Activated CD4-positive, alpha-beta T cell treated with anti-CD3 and anti-CD28 coated beads for 36 hours (primary cell): ENCODE measurements around the gene CSRP3. TPM values are rescaled to one million over a fixed set of nuclear protein-coding genes. Genes with fewer than 3 reads are reported as not detected.

Experiments
- ATAC-seq: fragments of 200-7000 bp; cut with Tn5 transposase; one replicate; pipeline ENCODE4 v1.10.0; 2021; ENCODE audit warnings: mild to moderate bottlenecking, moderate library complexity
- CTCF ChIA-PET: fragments of 350-600 bp; sonication (Branson Sonifier 250); formaldehyde crosslinking; loops from one replicate; lab custom pipeline; 2021; ENCODE audit warnings: antibody characterized with exemption; lab: Charles Lee
- POLR2A ChIA-PET: fragments of 350-600 bp; sonication (Branson Sonifier 250); formaldehyde crosslinking; loops from one replicate; lab custom pipeline; 2021; ENCODE audit warnings: antibody characterized with exemption, inconsistent platforms; lab: Charles Lee
- DNase-seq: peaks from one replicate; pipeline ENCODE4 v3.0.0-alpha.2; 2020
- H3K27ac Mint-ChIP-seq: one replicate; pipeline ENCODE4 v1.8.0; 2021; ENCODE audit warnings: mixed read lengths
- H3K27me3 Mint-ChIP-seq: one replicate; pipeline ENCODE4 v1.8.0; 2021; ENCODE audit warnings: mixed read lengths
- H3K36me3 Mint-ChIP-seq: one replicate; pipeline ENCODE4 v1.8.0; 2021; ENCODE audit warnings: low read depth, mixed read lengths
- H3K4me1 Mint-ChIP-seq: one replicate; pipeline ENCODE4 v1.8.0; 2021; ENCODE audit warnings: mixed read lengths
- H3K4me3 Mint-ChIP-seq: one replicate; pipeline ENCODE4 v1.8.0; 2021; ENCODE audit warnings: mild to moderate bottlenecking, moderate library complexity, mixed read lengths
- H3K9me3 Mint-ChIP-seq: one replicate; pipeline ENCODE4 v1.8.0; 2021; ENCODE audit warnings: low read depth, mixed read lengths
- intact Hi-C, 2 experiments: fragments of 100-400 bp; cut with DNase I in 1 of 2; cut with micrococcal nuclease in 1 of 2; formaldehyde crosslinking; loops; one replicate each; pipeline versions ENCODE4 v1.14.2 to v1.15.1; 2022 to 2024; cut with DNase I, micrococcal nuclease
- total RNA-seq, 2 experiments: library from RNA; stranded (reverse); gene quantifications; one replicate each; pipeline ENCODE4 v1.2.3, GENCODE V29; 2021

CSRP3 gene
- total RNA-seq, 2 experiments from 2014 or later: not detected

DNA sequence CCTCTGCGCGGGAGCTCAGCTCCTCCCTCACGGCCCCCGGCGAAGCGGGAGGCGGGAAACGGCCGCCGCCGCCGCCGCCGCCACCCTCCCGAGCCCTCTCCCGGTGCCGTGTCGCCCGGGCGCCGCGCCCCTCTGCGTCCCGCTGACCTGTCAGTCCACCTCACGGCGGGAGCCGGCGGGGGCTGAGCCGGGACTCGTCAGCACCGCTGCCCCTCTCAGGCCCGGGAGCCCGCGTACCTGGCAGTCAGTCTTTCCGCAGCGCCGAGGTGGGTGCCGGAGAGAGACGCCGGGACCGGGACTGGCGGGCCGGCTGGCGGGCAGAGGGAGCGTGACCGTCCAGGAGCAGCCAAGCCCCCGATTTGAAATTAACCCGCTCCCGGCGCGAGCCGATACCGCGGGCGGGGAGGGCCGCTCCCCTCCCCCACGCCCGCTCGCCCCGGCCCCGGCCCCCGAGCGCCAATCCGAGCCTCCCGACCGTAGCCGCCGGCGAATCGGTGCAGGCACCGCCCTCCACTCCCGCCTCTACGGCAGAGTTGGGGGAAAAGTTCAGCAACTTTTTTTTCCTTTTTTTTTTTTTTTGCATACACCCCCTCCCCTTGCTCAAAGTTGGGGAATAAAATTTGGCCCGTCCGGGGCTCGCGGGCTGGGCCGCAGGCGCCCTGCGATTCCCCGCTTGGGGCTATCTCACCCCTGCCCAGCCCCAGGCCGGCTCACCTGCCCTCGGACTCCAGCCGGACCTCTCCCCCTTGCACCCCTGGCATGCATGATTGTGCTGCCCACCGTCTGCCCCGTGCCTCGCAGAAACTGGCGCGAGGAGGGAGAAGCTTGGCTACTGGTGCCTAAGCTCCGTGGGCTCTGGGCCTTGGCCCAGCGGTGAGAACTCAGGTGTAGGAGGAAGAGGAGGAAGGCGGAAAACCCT lies 39.7 kb upstream of the CSRP3 start:
- peaks cover 36% of the 10 kb centered on the region for H3K27me3 Mint-ChIP-seq
- ATAC-seq: peak; percentile 57
- ChIA-PET POLR2A (no interaction called here), CTCF (interaction anchor here (0.6 kb wide), 1 partner anchor 1112 kb away, joined by 3 read pairs; no protein-coding TSS in a partner anchor)
- peaks cover 30% of the 10 kb centered on the region for H3K36me3 Mint-ChIP-seq
- peak overlapping the region; percentile 89 for H3K4me3 Mint-ChIP-seq
- intact Hi-C loops: loop anchor here (1.0 to 10.0 kb wide), 14 partner anchors 124 to 1229 kb away; partner anchors contain the start of genes ZDHHC13 (in 2 of the 2), GTF2H1 (in 1 of the 2), HPS5 (in 1 of the 2) and LDHA (in 1 of the 2)
- H3K4me1 Mint-ChIP-seq: peaks cover 14% of the 10 kb centered on the region
- peak; percentile 79 for DNase-seq
- no peaks in the 10 kb centered on the region for H3K9me3 Mint-ChIP-seq
- peak overlapping the region; percentile 71 for H3K27ac Mint-ChIP-seq

DNA sequence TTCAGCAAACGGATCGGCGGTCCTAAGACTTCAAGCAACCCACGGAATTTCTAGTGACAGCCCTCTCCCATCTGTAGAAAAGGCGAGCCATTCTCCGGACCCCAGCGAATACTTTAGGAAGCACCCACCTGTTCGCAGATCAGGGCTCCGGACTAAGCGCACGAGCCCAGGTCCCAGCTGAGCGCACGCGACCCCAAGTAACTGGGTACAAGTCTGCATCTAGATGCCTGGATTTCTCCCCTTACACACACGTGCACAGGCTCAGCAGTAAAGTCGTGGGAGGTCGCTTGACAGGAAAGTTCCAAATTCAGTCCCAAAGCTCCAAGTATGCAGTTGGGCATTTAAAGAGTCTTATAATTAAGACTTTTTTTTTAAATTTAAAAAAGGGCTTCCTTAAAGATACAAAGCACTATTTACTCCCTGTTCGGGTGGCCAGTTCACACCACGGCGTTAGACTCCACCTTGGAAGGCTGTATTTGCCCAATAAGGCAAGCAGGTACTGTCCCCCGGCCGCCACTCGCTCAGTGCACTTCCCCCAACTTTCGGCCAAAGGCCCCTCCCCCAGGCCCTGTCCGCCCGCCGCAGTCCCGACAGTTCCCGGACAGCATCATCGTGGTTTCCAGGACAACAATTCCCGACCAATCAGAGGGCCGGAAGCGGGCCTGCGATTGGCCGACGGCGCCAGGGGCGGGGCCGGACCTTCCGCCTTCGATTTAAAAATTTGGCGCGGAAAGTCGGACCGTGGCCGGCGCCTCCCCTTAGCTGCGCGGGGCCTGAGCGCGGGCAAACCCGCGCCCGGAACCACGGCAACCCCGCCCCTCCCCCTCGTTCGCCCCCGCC lies 38.9 kb upstream of the CSRP3 start, which contains the start of gene E2F8:
TSS of gene E2F8 (minus strand) at position 526 of the 840 bp plus-strand sequence. CDS start 824 bp downstream, outside the sequence.
- ChIA-PET CTCF (interaction anchor here (0.6 to 0.7 kb wide), 2 partner anchors 136 to 1113 kb away, joined by 3 read pairs; no protein-coding TSS in a partner anchor), POLR2A (no interaction called here)
- Mint-ChIP-seq H3K4me3 (peak within 1 kb of the TSS; percentile 89), H3K9me3 (no peaks in the 10 kb centered on the region), H3K27ac (peak within 1 kb of the TSS; percentile 60), H3K36me3 (peaks cover 36% of the 10 kb centered on the region), H3K27me3 (peaks cover 31% of the 10 kb centered on the region), H3K4me1 (peaks cover 14% of the 10 kb centered on the region)
- intact Hi-C loops: loop anchor here (1.0 to 10.0 kb wide), 14 partner anchors 123 to 1228 kb away; partner anchors contain the start of genes ZDHHC13 (in 2 of the 2), GTF2H1 (in 1 of the 2), HPS5 (in 1 of the 2) and LDHA (in 1 of the 2)
- DNase-seq (peak; percentile 94), ATAC-seq (peak; percentile 82)

- peaks cover 27% of the 10 kb centered on the region for H3K27me3 Mint-ChIP-seq
- ChIA-PET POLR2A (no interaction called here), CTCF (interaction anchor here (0.8 to 1.2 kb wide), 2 partner anchors 13 to 20 kb away, joined by 3 to 4 read pairs; no protein-coding TSS in a partner anchor)
- H3K9me3 Mint-ChIP-seq: no peaks in the 10 kb centered on the region
- peaks cover 14% of the 10 kb centered on the region for H3K4me1 Mint-ChIP-seq
- H3K36me3 Mint-ChIP-seq: peaks cover 52% of the 10 kb centered on the region
- peak overlapping the region; percentile 57 for H3K4me3 Mint-ChIP-seq
- intact Hi-C loops: no loop called here
- ATAC-seq (no peak), DNase-seq (no peak)
- peak overlapping the region; percentile 31 for H3K27ac Mint-ChIP-seq
These were observed 37.3 kb upstream of the CSRP3 start for GRCh38 chr11:19239039-19239438.

DNA sequence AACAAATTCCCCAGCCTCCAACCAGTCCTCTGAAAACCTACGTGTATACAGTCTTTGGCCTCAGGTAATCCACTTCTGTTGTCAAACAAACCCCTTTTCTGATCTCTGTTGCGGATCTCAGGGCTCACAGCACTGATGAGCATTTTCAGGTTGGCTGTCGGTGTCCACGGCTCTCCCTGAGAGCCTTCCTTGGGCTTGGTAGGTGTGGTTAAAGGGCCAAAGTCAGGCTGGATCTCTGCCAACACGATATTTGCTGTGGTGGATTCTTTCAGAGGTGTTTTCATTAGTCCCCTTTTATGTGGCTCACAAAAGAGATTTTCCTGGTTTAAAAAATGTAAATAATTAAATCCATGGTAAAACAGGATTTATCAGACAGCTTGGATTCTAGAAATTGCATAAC lies 36.0 kb upstream of the CSRP3 start:
- CTCF ChIA-PET: no interaction called here
- POLR2A ChIA-PET: no interaction called here
- intact Hi-C loops: no loop called here
- peaks cover 17% of the 10 kb centered on the region for H3K27me3 Mint-ChIP-seq
- no peaks in the 10 kb centered on the region for H3K9me3 Mint-ChIP-seq
- no peak overlapping the region for H3K27ac Mint-ChIP-seq
- DNase-seq (no peak), ATAC-seq (no peak)
- H3K4me1 Mint-ChIP-seq: peaks cover 14% of the 10 kb centered on the region
- H3K4me3 Mint-ChIP-seq: no peak overlapping the region
- peaks cover 52% of the 10 kb centered on the region for H3K36me3 Mint-ChIP-seq

DNA sequence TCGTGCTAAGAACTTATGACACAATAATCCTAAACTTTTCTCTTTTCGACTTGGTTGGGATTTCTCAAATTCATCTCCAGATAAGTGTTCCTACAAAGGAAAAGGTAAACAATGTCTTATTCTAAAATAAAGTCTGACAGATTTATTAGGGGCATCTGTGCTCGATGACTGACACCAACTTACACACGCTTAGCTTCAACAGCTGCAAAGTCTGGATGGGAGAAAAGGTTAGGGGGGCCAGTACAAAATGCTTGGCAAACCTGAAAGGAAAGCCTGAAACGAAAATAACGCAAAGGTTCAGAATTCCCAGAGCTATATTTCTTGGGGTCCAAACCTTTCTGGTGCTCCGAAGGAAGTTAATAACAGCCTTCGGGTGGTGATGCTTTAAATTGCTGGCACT lies 35.6 kb upstream of the CSRP3 start:
- ATAC-seq (no peak), DNase-seq (no peak)
- ChIA-PET CTCF (no interaction called here), POLR2A (no interaction called here)
- Mint-ChIP-seq H3K36me3 (peaks cover 52% of the 10 kb centered on the region), H3K4me1 (peaks cover 14% of the 10 kb centered on the region), H3K27me3 (peaks cover 13% of the 10 kb centered on the region), H3K4me3 (no peak overlapping the region), H3K9me3 (no peaks in the 10 kb centered on the region), H3K27ac (no peak overlapping the region)
- intact Hi-C loops: no loop called here

GRCh38 chr11:19234231-19234817 lies 32.5 kb upstream of the CSRP3 start:
- peaks cover 64% of the 10 kb centered on the region for H3K36me3 Mint-ChIP-seq
- peaks cover 3% of the 10 kb centered on the region for H3K27me3 Mint-ChIP-seq
- peaks cover 3% of the 10 kb centered on the region for H3K4me1 Mint-ChIP-seq
- intact Hi-C loops: no loop called here
- H3K4me3 Mint-ChIP-seq: no peak overlapping the region
- POLR2A ChIA-PET: no interaction called here
- no peak for ATAC-seq
- DNase-seq: no peak
- H3K9me3 Mint-ChIP-seq: no peaks in the 10 kb centered on the region
- no peak overlapping the region for H3K27ac Mint-ChIP-seq
- CTCF ChIA-PET: interaction anchor here (1.3 kb wide), 1 partner anchor 14 kb away, joined by 3 read pairs; no protein-coding TSS in a partner anchor

- peaks cover 60% of the 10 kb centered on the region for H3K36me3 Mint-ChIP-seq
- no peak for DNase-seq
- no peak overlapping the region for H3K27ac Mint-ChIP-seq
- no peak for ATAC-seq
- ChIA-PET POLR2A (no interaction called here), CTCF (no interaction called here)
- intact Hi-C loops: no loop called here
- H3K4me1 Mint-ChIP-seq: no peaks in the 10 kb centered on the region
- no peak overlapping the region for H3K4me3 Mint-ChIP-seq
- no peaks in the 10 kb centered on the region for H3K27me3 Mint-ChIP-seq
- H3K9me3 Mint-ChIP-seq: no peaks in the 10 kb centered on the region
These were observed 31.2 kb upstream of the CSRP3 start for GRCh38 chr11:19232910-19233503.

DNA sequence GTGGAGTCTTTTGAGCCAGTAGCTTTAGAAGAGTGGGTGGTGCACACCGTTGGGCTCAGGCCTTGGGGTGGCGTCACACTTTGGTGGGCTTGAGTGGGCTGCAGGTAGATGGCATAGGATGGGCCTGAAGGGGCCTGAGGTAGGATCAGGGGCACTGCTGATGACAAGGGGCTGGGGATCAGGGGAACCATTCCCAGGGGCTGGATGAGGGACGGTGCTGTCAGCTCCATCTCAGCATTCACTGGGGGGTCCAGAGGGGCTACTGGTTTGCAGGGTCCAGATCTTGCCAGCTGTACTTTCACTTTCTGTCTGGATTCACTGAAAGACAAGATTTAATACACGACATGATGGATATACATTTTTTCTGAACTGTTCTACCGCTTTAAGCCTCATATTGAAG lies 27.9 kb upstream of the CSRP3 start:
- H3K9me3 Mint-ChIP-seq: no peaks in the 10 kb centered on the region
- DNase-seq (no peak), ATAC-seq (no peak)
- intact Hi-C loops: no loop called here
- no peaks in the 10 kb centered on the region for H3K27me3 Mint-ChIP-seq
- ChIA-PET POLR2A (no interaction called here), CTCF (interaction anchor here (0.6 kb wide), 1 partner anchor 509 kb away, joined by 4 read pairs; no protein-coding TSS in a partner anchor)
- H3K4me3 Mint-ChIP-seq: no peak overlapping the region
- no peaks in the 10 kb centered on the region for H3K4me1 Mint-ChIP-seq
- peaks cover 45% of the 10 kb centered on the region for H3K36me3 Mint-ChIP-seq
- H3K27ac Mint-ChIP-seq: no peak overlapping the region

GRCh38 chr11:19228968-19229367 lies 27.2 kb upstream of the CSRP3 start:
- ChIA-PET CTCF (interaction anchor here (0.6 kb wide), 1 partner anchor 508 kb away, joined by 4 read pairs; no protein-coding TSS in a partner anchor), POLR2A (no interaction called here)
- Mint-ChIP-seq H3K27ac (no peak overlapping the region), H3K36me3 (peaks cover 41% of the 10 kb centered on the region), H3K4me1 (no peaks in the 10 kb centered on the region), H3K9me3 (no peaks in the 10 kb centered on the region), H3K4me3 (no peak overlapping the region), H3K27me3 (no peaks in the 10 kb centered on the region)
- DNase-seq (no peak), ATAC-seq (no peak)
- intact Hi-C loops: no loop called here

- DNase-seq: no peak
These were observed 24.8 kb upstream of the CSRP3 start for GRCh38 chr11:19226378-19227195.

More at GRCh38 chr11:19226378-19227195, 24.8 kb upstream of the CSRP3 start:
- Mint-ChIP-seq H3K9me3 (peaks cover 3% of the 10 kb centered on the region), H3K36me3 (peaks cover 35% of the 10 kb centered on the region), H3K4me1 (no peaks in the 10 kb centered on the region), H3K4me3 (no peak overlapping the region), H3K27ac (no peak overlapping the region), H3K27me3 (no peaks in the 10 kb centered on the region)
- ChIA-PET POLR2A (no interaction called here), CTCF (no interaction called here)
- ATAC-seq: no peak
- intact Hi-C loops: no loop called here
